HG02610 (cell line): ENCODE data around the gene CDH24.

Experiments used
- ATAC-seq: cut with Tn5 transposase; IDR thresholded peaks from one replicate; pipeline ENCODE4 v1.9.1; 2021; ENCODE audit warnings: mild to moderate bottlenecking, moderate library complexity; ENCODE audit not compliant: unreplicated experiment

CDH24 gene

DNA sequence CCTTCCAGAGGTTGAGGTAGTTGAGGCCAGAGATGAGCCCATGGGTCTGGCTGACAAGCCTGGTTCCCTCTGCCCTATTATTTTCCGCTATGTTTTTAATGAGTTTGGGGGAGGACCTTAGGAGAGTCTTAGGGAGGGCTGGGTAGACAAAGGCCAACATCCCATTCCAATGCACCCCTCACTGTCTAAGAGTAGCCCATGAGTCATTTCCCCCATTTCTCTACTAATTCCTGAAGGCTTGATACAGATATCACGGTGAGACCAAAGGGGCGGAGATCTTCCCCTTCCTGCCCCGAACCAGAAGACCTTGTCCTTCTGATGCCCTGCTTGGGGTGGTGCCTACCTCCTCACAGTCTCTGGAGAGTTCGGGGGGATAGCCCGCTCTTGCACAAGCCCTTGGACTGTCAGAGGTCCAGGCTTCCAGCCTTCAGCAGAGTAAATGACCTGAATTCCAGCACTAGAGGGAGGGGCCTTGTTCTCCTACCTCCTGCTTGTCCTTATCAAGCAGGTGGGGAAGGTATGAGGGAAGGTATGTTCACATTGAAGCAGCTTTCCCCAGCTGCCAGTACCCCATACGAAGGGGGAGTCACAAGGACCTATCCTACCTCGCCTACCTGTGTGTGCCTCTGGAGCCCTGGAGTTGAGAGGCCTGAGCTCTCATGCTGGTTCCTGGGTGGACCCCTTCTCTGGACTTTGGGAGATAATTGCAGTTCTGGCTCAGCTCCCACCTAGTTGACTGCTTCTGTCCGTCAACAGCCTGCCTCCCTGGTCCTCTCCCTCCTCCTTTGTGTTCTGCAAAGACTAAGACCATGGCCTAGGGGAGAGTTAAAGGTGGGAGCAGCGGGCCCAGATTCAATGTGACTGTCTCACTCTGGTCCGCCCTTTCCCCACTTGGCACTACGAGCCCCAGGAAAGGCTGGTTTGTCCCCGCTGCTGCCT lies 11.6 kb downstream of the CDH24 start:
- no peak for ATAC-seq

DNA sequence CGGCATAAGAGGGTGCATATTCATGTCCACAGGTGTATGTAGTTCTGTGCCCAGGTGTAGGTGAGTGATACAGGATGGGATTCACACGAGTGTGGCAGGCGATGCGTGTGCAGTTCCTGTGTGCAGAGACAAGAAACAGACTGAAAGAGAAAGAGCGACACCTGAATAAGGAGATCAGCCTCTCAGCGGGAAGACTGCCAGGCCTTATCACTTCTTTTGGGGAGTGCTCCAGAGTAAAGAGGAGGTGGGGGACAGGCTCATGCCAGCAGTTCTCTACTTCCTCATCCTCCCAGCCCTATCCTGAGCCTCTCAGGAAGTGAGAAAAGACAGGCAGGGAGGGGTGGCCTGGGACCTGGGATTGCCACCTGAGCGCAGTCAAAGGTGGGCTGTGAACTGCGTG lies 12.5 kb downstream of the CDH24 start:
- ATAC-seq = no peak

GRCh38 chr14:23043754-23044153 lies 13.6 kb downstream of the CDH24 start:
- no peak for ATAC-seq

DNA sequence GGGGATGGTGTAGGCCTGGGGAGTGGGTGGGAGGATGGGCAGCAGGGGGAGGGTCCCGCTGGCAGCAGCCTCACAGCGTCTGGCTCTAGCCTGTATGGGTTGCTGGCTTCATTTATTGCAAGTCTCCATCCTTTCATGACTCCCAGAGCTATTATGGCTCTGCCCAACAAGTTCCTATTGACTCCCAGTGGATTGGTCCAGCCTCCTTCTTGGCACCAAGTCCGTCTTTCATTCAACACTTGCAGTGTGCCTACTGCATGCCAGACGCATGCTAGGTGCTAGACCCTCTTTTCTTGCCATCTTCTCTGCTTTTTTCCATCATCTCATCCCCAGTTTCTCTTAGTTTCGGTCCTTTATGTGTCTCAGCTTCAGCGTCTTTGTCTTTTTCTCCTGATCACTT lies 14.2 kb downstream of the CDH24 start:
- no peak for ATAC-seq

DNA sequence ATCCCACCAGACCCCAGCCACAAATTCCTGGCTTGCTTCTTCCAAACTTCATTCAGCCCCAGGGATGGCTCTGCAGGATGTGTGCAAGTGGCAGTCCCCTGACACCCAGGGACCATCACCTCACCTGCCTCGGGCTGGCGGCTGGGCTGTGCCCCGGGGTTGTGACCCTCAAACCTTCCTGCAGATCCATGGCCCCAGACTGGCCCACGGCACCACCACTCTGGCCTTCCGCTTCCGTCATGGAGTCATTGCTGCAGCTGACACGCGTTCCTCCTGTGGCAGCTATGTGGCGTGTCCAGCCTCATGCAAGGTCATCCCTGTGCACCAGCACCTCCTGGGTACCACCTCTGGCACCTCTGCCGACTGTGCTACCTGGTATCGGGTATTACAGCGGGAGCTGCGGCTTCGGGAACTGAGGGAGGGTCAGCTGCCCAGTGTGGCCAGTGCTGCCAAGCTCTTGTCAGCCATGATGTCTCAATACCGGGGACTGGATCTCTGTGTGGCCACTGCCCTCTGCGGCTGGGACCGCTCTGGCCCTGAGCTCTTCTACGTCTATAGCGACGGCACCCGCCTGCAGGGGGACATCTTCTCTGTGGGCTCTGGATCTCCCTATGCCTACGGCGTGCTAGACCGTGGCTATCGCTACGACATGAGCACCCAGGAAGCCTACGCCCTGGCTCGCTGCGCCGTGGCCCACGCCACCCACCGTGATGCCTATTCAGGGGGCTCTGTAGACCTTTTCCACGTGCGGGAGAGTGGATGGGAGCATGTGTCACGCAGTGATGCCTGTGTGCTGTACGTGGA lies 15.0 kb downstream of the CDH24 start, which contains the start of gene PSMB11:
Gene PSMB11, plus strand, starts transcription at position 51 of the 804 bp plus-strand sequence. Its CDS starts 14 bp downstream, at position 65.
- no peak for ATAC-seq

DNA sequence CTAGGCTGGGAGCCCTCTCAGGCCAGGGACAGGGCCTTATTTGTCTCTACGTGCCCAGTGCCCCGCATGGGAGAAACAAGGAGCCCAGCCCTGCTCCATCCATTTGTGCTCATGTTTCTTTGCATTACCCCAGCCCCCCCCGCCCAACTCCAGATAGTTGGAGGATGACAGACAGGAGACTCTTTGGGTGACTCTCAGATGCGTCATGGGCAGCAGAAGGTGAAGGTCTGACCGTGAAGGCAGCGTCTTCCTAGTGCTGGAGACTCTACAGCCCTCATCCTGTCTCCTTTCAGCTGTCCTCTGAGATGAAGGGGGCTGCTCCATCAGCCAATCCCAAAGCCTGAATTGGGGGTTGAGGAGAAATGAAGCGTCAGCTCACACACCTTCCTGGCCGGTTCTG lies 15.6 kb downstream of the CDH24 start:
- no peak for ATAC-seq

- ATAC-seq = no peak
Measured at GRCh38 chr14:23040100-23040499, 17.2 kb downstream of the CDH24 start.

GRCh38 chr14:23035303-23036144 lies 21.8 kb downstream of the CDH24 start:
- ATAC-seq = no peak

GRCh38 chr14:23034498-23035302 lies 22.6 kb downstream of the CDH24 start, which contains the start of gene PSMB5:
Gene PSMB5, minus strand, starts transcription at chr14:23034900. Its CDS starts 19 bp downstream, at chr14:23034881.
- ATAC-seq = peak; percentile 89

DNA sequence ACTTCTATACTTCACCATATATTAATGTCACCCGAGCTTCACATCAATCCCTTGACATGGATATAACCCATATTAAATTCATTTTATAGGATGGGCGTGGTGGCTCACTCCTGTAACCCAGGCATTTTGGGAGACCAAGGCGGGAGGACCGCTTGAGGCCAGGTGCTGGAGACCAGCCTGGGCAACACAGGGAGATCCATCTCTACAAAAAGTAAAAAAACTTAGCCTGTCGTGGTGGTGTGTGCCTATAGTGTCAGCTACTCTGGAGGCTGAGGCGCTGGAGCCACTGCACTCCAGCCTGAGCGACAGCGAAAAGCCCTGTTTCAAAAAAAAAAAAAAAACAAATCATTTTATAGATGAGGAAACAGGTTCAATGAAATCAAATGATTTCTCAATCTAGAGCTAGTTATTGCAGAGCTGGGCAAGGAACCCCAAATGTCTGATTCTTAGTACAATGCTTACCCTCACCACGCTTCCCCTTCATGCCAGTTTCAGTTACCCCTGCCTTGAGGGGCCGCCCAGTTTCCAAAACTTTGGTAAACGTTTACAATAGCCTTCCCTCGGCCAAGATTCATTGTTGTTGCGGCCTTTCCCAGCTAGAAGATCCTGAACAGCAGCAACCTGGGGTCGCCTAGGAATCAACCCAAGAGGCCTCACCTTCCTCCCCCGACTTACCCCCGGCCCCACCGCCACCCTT lies 23.4 kb downstream of the CDH24 start:
- peak; percentile 6 for ATAC-seq

GRCh38 chr14:23033251-23033727 lies 24.0 kb downstream of the CDH24 start:
- ATAC-seq = no peak

- ATAC-seq = no peak
Measured at GRCh38 chr14:23030936-23031335, 26.4 kb downstream of the CDH24 start.

DNA sequence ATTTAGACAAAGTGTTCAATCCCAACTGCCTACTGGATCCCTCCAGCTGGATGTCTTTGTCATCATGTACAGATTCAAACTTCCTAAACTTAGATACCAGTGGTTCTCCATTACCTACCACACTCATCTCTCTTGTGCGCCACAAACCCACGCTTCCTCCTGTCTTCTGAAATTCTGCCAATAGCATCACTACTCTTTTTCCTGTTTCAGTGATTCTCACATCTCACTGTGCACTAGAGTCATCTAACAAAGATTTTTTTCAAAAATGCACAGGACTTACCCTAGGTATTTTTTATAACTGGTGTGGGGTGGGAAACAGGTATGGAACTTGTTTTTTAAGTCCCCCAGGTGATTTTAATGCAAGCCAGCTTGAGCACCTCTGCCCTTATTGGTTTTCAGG lies 28.5 kb downstream of the CDH24 start:
- ATAC-seq = no peak

DNA sequence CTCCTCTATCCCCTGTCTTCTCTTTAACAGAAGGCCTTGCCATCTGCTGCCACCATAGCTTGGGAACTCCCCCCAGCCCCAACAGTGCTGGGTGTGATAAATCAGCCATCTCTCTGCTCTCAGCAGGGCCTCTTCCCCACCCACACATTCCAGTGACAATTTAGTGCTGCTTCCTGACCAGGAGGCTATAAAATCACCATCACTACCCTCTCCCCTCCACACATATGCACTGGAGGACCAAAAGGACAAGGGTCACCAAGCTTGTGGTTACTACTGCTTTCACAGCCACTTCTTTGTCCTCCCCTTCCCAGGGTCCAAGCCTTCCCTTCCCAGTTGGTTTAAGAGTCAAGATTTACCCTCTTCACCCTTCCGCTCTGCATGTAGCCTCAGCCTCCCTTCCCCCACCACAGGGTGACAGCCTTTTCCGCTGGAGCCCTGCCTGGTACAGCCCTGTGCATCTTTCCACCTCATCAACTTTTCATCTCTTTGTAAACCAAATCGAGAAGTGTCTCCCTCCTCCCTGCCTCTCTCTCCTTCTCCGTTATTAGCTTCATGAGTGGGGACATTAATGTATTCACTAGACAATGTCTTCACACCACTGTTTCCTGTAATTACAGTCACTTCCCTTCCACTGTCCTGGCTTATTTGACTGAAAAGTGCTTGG lies 32.0 kb downstream of the CDH24 start:
- ATAC-seq = no peak

GRCh38 chr14:23024612-23025075 lies 32.7 kb downstream of the CDH24 start:
- ATAC-seq = no peak

- ATAC-seq = no peak
Measured at GRCh38 chr14:23023795-23024152, 33.5 kb downstream of the CDH24 start.

DNA sequence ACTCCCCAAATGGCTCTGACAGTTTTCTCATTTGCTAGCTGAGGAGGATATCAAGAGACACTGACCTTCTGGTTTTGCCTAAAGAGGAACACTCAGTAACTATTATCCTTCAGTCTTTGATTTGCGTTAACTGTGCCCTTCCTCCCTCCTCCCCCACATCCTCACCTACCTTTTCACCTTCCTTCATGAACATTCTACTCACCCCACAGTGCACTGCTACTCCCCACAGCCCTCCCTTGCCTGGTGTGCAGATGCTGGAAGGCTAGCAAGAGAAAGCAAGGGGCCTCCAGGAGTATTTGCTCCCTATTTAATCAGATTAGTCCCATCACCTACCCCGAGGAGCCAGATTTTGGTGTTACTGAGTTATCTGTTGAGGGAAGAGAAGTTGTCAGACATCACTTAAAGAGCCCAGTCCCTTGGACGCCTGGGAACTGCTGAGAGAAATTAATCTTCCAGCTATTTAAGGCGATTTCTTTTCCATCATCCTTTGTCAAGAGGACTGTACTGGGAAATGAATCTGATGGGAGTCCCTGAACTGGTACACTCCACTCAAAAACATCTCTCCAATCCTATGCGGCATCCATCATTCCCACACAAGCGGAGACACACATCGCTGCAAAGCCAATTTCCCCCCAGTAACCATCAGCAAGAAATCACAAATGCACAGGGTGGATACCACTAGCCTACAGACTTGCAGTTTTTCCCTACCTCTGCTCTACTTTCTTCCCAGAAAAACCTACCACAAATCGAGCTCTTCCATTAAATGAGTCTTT lies 34.1 kb downstream of the CDH24 start:
- ATAC-seq = no peak

GRCh38 chr14:23021889-23022442 lies 35.4 kb downstream of the CDH24 start:
- no peak for ATAC-seq
